Heart right ventricle (tissue), 16 donors: ENCODE results near the gene GRID1. TPM values are rescaled to one million over a fixed set of nuclear protein-coding genes. Genes with fewer than 3 reads are reported as not detected.

ENCODE experiments used
- ATAC-seq, 8 donors: fragments of 200-7000 bp; cut with Tn5 transposase; one replicate each; pipeline ENCODE4 v1.9.1; 2020; ENCODE audit warnings: mild to moderate bottlenecking in 8 of 8, moderate library complexity in 8 of 8, moderate number of reproducible peaks in 1 of 8
- DNase-seq, 2 donors: peaks; one replicate each; pipeline ENCODE4 v3.0.0-alpha.2; 2020
- H3K27ac ChIP-seq, 10 donors: fragments of 200-600 bp; sonication (generic) in 2 of 10; one replicate each; pipeline versions ENCODE4 v1.5.0 to v1.8.0; 2020 to 2022; ENCODE audit warnings: mild to moderate bottlenecking in 3 of 10
- H3K27me3 ChIP-seq, 7 donors: fragments of 200-600 bp; one replicate each; pipeline ENCODE4 v1.8.0; 2021 to 2022; ENCODE audit warnings: mild to moderate bottlenecking in 2 of 7
- H3K36me3 ChIP-seq, 9 donors: fragments of 200-600 bp; sonication (generic) in 1 of 9; one replicate each; pipeline versions ENCODE4 v1.5.0 to v1.8.0; 2020 to 2022; ENCODE audit warnings: mild to moderate bottlenecking in 2 of 9
- H3K4me1 ChIP-seq, 9 donors: fragments of 200-600 bp; sonication (generic) in 1 of 9; one replicate each; pipeline versions ENCODE4 v1.5.0 to v1.8.0; 2020 to 2022; ENCODE audit warnings: mild to moderate bottlenecking in 4 of 9
- H3K4me3 ChIP-seq, 10 donors: fragments of 200-600 bp; sonication (generic) in 2 of 10; one replicate each; pipeline versions ENCODE4 v1.5.0 to v1.8.0; 2020 to 2022; ENCODE audit warnings: mild to moderate bottlenecking in 7 of 10, moderate library complexity in 2 of 10
- H3K9me3 ChIP-seq, 11 donors: fragments of 200-600 bp in 10 of 11; sonication (generic) in 2 of 11; one replicate each; pipeline versions ENCODE4 v1.5.0 to v1.8.0; 2013 to 2022; ENCODE audit warnings: mild to moderate bottlenecking in 2 of 11, control low read depth in 1 of 11, moderate library complexity in 1 of 11
- CTCF ChIP-seq, 9 donors: fragments of 200-600 bp; sonication (generic) in 2 of 9; IDR thresholded peaks; one replicate each; pipeline versions ENCODE4 v1.5.0 to v1.8.0; 2021 to 2022; ENCODE audit warnings: antibody characterized with exemption in 9 of 9, mild to moderate bottlenecking in 5 of 9, moderate library complexity in 1 of 9
- WGBS, 2 donors: extraction: QIAGEN DNeasy Blood & Tissue Kit; methylation state at CpG; one replicate each; pipeline ENCODE4 v1.1.7; 2013; ENCODE audit warnings: inconsistent platforms in 1 of 2; 5-methylcytosine and 5-hydroxymethylcytosine counted together
- intact Hi-C, 10 donors: fragments of 100-400 bp; cut with DNase I; formaldehyde crosslinking; loops; one replicate each; pipeline versions ENCODE4 v1.11.1 to v1.14.2; 2022
- polyA plus RNA-seq, 2 donors: library from polyadenylated mRNA; stranded (reverse); fragments of 200-250 nt; gene quantifications; one replicate each; pipeline ENCODE4 v1.2.3, GENCODE V29; 2013
- total RNA-seq, 10 donors: library from RNA; stranded (reverse); fragmentation: NEBNext Ultra II Directional in 3 of 10; extraction: Animal tissue kit (Norgen Biotek cat#: 25700) in 3 of 10; gene quantifications; one replicate each; pipeline versions ENCODE4 v1.2.1 to v1.2.4, GENCODE V29; 2021 to 2023
- donor health status: Arrhythmogenic right ventricular cardiomyopathy.
- donor health status: ischemic (EF 13 %, LVEDD 7.1; RV severe dilation, severe dysfunction).
- donor health status: healthy with polysubstance abuse.
- donor health status: DM: no; HTN: yes; CAD: no.
- donor health status: DM: no; HTN: no; CAD: no.
- donor health status: ischemic (EF 25% LVEDD 6.9; RV normal size, moderate dysfunction).
- donor health status: ischemic (EF 25% LVEDD 5.7; RV mildly dilated, moderate dysfunction).
- donor health status: healthy.
- donor health status: DM: yes; HTN: yes; CAD: no.
- donor health status: Ischemic cardiomyopathy.
- donor health status: ischemic (EF 35%, LVEDD 5.7; RV mildly dilated, moderate dysfunction).
- donor health status: nonischemic (EF 11% LVEDD 7.7; RV severe dilation, severe dysfunction).
- donor health status: DM: yes; HTN: yes; CAD: no.
- donor health status: PGD.
- donor health status: ischemic (EF 29% LVEDD 5.4; RV normal size, mild dysfunction).
- donor health status: nonischemic (EF 23%, LVEDD 6.1; RV moderate dilation, normal function).

The GRID1 gene
- total and polyA plus RNA-seq, 12 donors, result 0.44 to 3.4 (median 1.5) TPM

DNA sequence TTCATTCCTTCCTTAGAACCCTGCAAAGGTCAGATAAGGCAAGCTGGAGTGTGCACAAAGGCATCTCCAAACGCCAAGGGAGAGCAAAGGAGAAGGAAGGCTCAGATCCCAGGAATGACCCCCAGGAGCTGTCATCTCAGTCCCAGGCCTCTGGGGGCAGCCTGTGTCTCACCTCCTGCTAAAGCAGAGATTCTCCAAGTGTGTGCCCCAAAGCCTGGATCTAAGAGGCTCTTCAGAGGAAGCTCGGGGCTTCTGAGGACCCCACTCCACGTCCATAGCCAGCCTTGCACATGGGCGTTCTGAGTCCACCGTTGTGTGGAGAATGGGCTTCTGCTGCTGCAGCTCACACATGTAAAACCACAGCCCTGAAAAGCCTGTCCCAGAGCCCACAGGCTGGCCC lies 5.1 kb upstream of the GRID1 start:
- no peaks in the 10 kb centered on the region for H3K36me3 ChIP-seq
- WGBS, 2 donors, result 71 to 83% methylated on average over 5 of the region's 5 CpGs
- DNase-seq, result no peak
- no peak for ATAC-seq
- no peak overlapping the region for H3K27ac ChIP-seq
- peaks cover 7 to 86% (median 64%) of the 10 kb centered on the region in 7 donors for H3K27me3 ChIP-seq
- intact Hi-C loops, result loop anchor here in 7 of 10 donors (5.0 to 10.0 kb wide), 10 partner anchors 267 to 1837 kb away; no protein-coding TSS in a partner anchor
- TF ChIP-seq CTCF (IDR thresholded peaks at IDR 0.05), result no peak
- H3K4me3 ChIP-seq, result no peak overlapping the region
- no peaks in the 10 kb centered on the region for H3K9me3 ChIP-seq
- H3K4me1 ChIP-seq, result peaks cover 0 to 11% (median 7%) of the 10 kb centered on the region in 9 donors

GRCh38 chr10:86371116-86371515 lies 4.5 kb upstream of the GRID1 start:
- peaks cover 7 to 85% (median 63%) of the 10 kb centered on the region in 7 donors for H3K27me3 ChIP-seq
- ATAC-seq (no peak), DNase-seq (no peak)
- no peak for TF ChIP-seq CTCF (IDR thresholded peaks at IDR 0.05)
- no peaks in the 10 kb centered on the region for H3K9me3 ChIP-seq
- 83 to 91% methylated on average over 7 of the region's 7 CpGs for WGBS, 2 donors
- no peak overlapping the region for H3K27ac ChIP-seq
- peaks cover 0 to 11% (median 8%) of the 10 kb centered on the region in 9 donors for H3K4me1 ChIP-seq
- intact Hi-C loops, result loop anchor here in 7 of 10 donors (5.0 to 10.0 kb wide), 10 partner anchors 266 to 1836 kb away; no protein-coding TSS in a partner anchor
- no peak overlapping the region for H3K4me3 ChIP-seq
- H3K36me3 ChIP-seq, result no peaks in the 10 kb centered on the region

DNA sequence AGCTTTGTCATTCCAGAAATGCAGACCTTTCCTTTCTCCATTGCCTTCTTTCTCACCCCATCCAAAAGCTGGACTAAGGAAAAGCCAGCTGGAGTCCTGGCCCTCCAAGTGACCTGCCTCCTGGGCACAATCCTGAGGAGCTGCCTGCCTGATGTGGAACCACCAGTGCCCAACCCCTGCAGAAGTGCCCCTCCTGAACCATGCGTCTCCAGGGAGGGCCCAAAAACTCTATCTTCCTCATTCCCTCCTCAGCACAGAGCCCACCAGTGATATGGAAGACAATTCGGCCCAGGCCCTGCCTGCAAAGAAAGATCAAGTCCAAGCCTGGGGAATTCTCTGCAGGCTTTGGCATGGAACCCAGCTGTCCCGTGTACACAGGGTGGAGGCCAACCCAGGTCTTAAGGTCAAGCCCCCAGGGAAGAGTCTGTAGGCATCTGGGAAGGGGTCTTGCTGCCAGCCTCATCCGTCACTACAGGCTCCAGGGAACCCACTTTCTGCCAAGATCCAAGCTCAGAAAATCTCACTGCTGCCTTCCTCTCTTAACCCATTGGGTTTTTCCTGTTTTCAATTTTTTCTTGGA lies 3.5 kb upstream of the GRID1 start:
- Histone ChIP-seq H3K4me3 (no peak overlapping the region), H3K27ac (no peak overlapping the region), H3K27me3 (peaks cover 7 to 86% (median 70%) of the 10 kb centered on the region in 7 donors), H3K9me3 (no peaks in the 10 kb centered on the region), H3K4me1 (peaks cover 0 to 15% (median 10%) of the 10 kb centered on the region in 9 donors), H3K36me3 (no peaks in the 10 kb centered on the region)
- no peak for TF ChIP-seq CTCF (IDR thresholded peaks at IDR 0.05)
- 72 to 82% methylated on average over 4 of the region's 4 CpGs for WGBS, 2 donors
- DNase-seq (no peak), ATAC-seq (no peak)
- intact Hi-C loops, result loop anchor here in 7 of 10 donors (5.0 to 10.0 kb wide), 10 partner anchors 265 to 1835 kb away; no protein-coding TSS in a partner anchor

DNA sequence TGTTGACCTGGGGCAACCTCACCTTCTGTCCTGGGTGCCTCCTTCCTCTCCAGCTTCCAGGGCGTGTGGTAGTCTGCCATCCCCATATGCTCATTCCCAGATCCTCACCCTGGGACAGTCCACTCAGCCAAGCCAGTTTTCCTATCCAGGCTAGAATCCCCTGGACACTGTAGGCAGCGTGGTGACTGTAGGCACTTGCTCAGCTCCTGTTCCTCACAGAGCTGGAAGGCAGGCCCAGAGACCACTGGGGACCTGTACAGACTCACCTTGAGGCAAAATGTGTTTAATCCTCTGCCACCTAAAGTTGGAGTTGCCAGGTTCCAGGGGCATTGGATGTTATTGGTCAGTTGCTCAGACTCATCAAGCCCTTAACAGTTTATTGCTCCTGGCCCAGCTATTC lies 2.4 kb upstream of the GRID1 start:
- Histone ChIP-seq H3K36me3 (no peaks in the 10 kb centered on the region), H3K4me1 (peaks cover 0 to 21% (median 10%) of the 10 kb centered on the region in 9 donors), H3K27me3 (peaks cover 7 to 87% (median 80%) of the 10 kb centered on the region in 7 donors), H3K9me3 (no peaks in the 10 kb centered on the region), H3K4me3 (no peak overlapping the region), H3K27ac (no peak overlapping the region)
- WGBS, 2 donors, result 83 to 91% methylated on average over 2 of the region's 2 CpGs
- DNase-seq, result no peak
- intact Hi-C loops, result loop anchor here in 5 of 10 donors (5.0 to 10.0 kb wide), 4 partner anchors 264 to 824 kb away; no protein-coding TSS in a partner anchor
- ATAC-seq, result no peak
- no peak for TF ChIP-seq CTCF (IDR thresholded peaks at IDR 0.05)
